ENCODE measurements around the gene COL21A1. TPM values are rescaled to one million over a fixed set of nuclear protein-coding genes. Genes with fewer than 3 reads are reported as not detected.

COL21A1 gene
- 29.0 and 29.5 TPM in 2 replicates for total RNA-seq (ENCODE audit: low replicate concordance)

- TF ChIP-seq CTCF (IDR thresholded peaks at IDR 0.05; ENCODE audit: insufficient read depth, low read length) = peak; percentile 42
- peak; percentile 62 for DNase-seq (ENCODE audit: low read depth)
- peak within 1 kb of the TSS; percentile 79 for H3K4me3 ChIP-seq (ENCODE audit: low read depth, low read length)
Measured at GRCh38 chr6:56246881-56247653, at the start of gene COL21A1. Gene COL21A1 (minus strand): TSS chr6:56247580. CDS start chr6:56182618, 64,962 bp downstream.

- TF ChIP-seq CTCF (IDR thresholded peaks at IDR 0.05; ENCODE audit: insufficient read depth, low read length) = no peak
- DNase-seq (ENCODE audit: low read depth) = no peak
- H3K4me3 ChIP-seq (ENCODE audit: low read depth, low read length) = no peak overlapping the region
Measured at GRCh38 chr6:56293781-56294180, 46.4 kb upstream of the COL21A1 start.

- no peak overlapping the region for H3K4me3 ChIP-seq (ENCODE audit: low read depth, low read length)
- peak; percentile 65 for TF ChIP-seq CTCF (IDR thresholded peaks at IDR 0.05; ENCODE audit: insufficient read depth, low read length)
- DNase-seq (ENCODE audit: low read depth) = peak; percentile 86
Measured at GRCh38 chr6:56292505-56293181, 45.3 kb upstream of the COL21A1 start.

DNA sequence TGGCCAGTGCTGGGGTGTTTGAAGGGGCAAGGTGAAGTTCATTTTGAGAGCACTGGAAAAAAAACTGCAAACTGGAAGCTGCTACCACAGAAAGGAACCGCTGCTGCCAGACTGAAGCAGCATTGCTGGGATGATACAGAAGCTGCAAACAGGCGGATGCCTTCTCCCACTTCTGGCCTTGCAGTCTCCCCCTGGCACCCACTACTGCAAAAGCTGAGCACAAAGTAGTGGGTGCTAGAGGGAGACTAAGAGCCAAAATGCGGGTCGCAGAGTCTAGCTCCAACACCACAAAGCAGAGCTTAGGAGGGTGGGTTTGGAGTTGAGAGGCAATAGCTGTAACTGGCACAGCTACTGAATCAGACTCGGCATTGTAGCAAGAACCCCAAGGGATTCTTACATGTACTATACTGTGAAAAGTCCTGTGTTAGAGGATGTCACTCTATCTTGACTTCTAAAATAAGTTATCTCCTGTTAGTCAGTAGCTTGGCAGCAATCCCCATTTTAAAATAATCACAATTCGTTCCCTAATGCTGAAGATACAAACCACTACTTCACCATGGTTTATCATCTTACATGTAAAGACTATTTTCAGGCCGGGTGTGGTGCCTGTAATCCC, 44.0 kb upstream of the COL21A1 start:
- TF ChIP-seq CTCF (IDR thresholded peaks at IDR 0.05; ENCODE audit: insufficient read depth, low read length) = no peak
- peak; percentile 55 for DNase-seq (ENCODE audit: low read depth)
- no peak overlapping the region for H3K4me3 ChIP-seq (ENCODE audit: low read depth, low read length)

DNA sequence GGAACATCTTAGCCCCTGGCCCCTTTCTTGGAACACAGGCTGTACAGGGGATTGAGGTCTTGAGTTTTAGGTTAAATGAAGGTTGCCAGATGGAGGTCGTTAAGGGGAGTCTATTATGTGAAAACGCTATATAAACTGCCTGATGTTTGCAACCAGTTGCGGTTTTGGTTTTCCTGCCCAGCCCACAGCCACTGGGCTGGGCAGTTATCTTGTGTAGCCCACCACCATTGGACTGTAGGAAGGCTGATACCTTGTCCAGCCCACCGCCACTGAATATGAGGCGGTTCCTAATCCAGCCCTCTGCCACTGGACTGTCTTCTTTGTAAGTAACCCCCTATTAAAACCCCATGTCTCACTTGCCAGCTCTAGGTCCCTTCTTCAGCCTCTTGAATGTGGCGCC, 42.3 kb upstream of the COL21A1 start:
- no peak for TF ChIP-seq CTCF (IDR thresholded peaks at IDR 0.05; ENCODE audit: insufficient read depth, low read length)
- no peak overlapping the region for H3K4me3 ChIP-seq (ENCODE audit: low read depth, low read length)
- no peak for DNase-seq (ENCODE audit: low read depth)

DNA sequence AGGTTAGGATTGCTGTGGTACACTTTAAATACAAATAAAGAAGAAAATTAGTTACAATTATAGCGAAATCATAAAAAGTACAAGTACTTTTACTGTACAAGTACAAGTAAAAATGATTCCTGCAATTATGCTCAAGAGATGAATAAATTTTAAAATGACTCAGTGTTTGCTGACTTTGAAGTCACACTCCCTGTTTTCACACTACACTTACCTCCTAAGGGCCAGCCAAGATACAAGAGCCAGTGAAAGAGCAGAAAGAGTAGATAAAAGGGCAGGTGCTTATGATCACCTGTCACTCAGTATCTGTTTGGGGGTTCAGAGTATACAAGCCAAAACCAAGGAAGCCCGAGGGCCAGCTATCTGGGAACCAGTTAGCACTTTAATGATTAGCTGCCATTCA, 41.0 kb upstream of the COL21A1 start:
- no peak for DNase-seq (ENCODE audit: low read depth)
- H3K4me3 ChIP-seq (ENCODE audit: low read depth, low read length) = no peak overlapping the region
- TF ChIP-seq CTCF (IDR thresholded peaks at IDR 0.05; ENCODE audit: insufficient read depth, low read length) = no peak
